GM11168 (cell line): ENCODE results near the gene UNC119B.
"Not testable (repeated sequence)": the region's sequence is repeated elsewhere in the genome, so short reads cannot be mapped to it uniquely, and the experiment has no call there.

Source experiments
- in situ Hi-C: fragments of 300-500 bp; cut with MboI; formaldehyde crosslinking; loops from one replicate; pipeline ENCODE4 v1.12.0; 2022; ENCODE audit warnings: low sequenced_read_pairs; ENCODE audit not compliant: unreplicated experiment

UNC119B gene

DNA sequence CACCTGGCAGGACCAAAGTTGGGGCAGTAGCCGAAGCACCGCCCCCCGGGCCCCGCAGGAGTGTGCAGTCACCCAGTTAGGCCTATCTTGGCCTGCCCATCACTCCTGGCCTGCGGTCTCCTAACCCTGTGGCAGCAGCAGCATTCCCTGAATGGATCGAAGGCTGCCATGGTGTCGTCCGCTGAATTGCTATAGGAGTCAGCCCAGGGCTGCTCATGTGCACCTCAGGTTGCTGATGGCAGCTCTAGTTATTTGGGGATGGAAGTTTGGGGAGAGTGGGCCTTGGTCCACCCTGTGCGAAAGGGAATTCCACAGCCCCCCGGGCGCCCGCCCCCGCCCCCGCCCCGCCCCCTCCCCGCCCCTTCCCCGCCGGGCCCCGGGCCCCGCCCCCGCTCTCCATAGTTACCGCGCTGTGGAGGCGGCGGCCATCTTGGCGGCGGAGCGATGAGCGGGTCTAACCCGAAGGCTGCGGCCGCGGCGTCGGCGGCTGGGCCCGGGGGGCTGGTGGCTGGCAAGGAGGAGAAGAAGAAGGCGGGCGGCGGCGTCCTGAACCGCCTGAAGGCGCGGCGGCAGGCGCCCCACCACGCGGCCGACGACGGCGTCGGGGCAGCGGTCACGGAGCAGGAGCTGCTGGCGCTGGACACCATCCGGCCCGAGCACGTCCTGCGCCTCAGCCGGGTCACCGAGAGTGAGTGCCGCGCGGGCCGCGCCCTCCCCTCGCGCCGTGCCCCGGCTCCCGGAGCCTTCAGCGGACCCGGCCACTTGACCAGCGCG lies at the start of gene UNC119B:
TSS of gene UNC119B (plus strand) at position 428 of the 774 bp plus-strand sequence. CDS start at position 445, 17 bp downstream.
- in situ Hi-C loops = loop anchor here (5.0 kb wide), 1 partner anchor 68 kb away; the partner anchor contains the start of gene CABP1

- in situ Hi-C loops = no loop called here
Observed at GRCh38 chr12:120661432-120661831, 48.8 kb upstream of the UNC119B start.

DNA sequence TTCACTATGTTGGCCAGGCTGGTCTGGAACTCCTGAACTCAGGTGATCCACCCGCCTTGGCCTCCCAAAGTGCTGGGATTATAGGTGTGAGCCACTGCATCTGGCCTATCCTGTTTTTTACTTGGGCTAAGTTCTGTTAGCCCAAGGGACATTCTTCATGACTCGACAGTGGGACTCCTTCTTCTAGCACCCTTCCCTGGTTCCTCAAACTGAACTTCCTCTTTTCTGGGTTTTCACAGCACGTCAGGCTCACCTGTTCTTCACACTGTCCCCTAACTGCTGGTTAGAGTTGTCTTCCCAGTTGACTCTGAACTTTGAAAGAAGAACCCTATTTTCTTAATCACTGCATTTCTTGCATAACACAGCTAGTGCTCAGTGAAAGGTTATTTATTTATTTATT lies 47.4 kb upstream of the UNC119B start:
- in situ Hi-C loops = no loop called here

- in situ Hi-C loops = no loop called here
Observed at GRCh38 chr12:120663741-120664140, 46.5 kb upstream of the UNC119B start.

DNA sequence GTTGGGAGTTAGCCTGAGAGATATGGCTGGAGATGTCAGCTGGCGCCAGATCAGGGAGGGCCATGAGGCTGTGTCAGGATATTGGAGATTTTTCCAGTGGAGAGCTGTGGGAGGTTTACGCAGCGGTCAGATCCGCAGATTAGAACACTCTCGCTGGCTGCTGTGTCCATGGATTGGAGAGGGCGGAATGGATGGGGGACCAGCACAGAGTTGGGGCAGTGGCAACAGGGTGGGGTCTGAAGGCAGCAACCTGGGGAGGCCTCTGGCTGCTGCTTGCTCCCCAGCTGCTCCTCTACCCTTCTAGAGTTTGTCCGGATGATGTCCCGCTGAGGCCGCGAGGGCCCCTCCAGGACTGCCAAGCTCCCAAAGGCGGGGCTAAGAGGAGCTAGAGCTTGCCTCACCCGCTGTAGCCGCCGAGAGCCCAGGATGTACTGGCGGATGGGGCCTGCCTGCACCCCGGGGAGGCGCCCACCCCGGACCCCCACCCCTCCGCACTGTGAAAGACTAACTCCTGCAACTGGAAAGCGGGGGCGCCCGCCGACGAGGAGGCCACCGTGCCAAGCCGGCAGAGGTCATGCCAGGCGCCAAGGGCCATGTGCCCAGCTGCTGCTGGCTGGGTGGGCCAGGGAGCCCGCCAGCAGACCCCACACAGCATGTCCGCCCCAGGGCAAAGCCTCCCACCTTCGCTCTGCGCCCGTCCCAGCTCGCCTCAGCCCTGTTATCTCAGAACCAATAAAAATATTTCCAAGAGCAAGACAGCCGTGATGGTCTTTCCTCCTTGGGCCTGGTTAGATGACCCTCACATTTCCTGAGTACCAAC lies 43.5 kb upstream of the UNC119B start:
- in situ Hi-C loops = no loop called here

DNA sequence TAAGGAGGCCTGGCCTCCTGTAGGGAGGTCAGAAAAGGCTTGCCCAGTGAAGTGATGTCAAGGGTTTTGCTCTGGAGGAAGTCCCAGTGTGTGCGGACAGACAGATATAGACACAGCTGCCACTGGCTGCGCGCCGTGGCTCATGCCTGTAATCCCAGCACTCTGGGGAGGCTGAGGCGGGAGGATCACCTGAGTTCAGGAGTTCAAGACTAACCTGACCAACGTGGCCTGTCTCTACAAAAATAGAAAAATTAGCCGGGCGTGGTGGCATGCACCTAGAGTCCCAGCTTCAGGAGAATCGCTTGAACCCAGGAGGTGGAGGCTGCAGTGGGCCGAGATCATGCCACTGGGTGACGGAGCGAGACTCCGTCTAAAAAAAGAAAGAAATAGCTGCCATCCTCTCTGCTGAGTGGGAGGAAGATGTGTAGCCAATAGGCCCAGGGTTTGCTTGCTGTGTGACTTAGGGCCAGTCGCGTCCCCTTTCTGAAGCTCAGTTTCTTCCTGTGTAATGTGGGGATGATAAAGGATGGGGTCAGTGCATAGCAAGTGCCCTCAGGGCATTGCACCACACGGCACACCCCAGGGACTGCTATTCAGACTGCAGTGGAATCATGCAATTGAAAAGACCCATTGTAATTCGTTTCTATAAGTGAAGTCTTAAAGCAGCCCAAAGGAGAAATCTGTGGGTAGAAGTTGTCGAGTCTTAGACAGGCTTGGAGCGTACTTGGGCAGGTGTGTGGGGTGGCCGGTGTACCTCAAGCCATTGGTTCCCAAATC lies 42.0 kb upstream of the UNC119B start:
- in situ Hi-C loops = no loop called here

DNA sequence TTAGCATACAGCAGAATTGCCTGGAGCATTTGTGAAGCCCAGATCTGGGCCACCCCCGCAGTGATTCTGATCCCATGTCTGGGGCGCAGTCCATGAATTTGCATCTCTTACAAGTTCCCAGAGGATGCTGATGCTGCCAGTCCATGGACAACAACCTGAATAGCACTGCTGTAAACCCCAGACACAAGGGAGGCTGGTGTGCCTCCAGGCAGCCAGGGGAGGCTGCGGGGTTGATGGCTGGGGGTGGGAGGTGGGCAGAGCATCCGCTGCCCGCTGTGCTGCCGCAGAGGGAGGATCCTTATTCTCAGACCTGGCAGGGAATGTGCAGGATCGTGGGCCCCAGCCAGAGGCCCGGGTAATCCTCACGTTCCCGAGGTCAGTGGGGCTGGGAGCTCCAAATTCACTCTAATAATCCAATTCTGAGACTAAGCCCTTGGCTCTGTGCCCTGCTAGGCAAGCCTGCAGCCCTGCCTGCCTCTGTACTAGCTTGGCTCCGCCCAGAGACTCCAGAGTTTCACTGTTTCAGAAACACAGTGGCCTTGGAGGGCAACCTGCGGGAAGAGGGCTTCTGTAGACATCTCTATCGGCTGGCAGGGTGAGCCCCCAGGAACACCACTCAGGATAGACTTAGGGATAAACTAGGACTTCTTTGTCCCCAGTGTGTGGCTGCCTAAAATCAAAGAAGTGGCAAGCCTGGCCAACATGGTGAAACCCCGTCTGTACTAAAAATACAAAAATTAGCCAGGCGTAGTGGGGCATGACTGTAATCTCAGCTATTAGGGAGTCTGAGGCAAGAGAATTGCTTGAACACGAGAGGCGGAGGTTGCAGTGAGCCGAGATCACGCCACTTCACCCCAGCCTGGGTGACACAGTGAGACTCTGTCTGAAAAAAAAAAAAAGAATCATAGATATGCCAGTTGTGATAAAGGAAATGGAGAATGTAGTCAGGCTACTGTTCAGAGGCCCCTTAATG lies 41.1 kb upstream of the UNC119B start:
- in situ Hi-C loops = no loop called here

- in situ Hi-C loops = not testable (repeated sequence)
Observed at GRCh38 chr12:120670237-120670636, 40.0 kb upstream of the UNC119B start.

DNA sequence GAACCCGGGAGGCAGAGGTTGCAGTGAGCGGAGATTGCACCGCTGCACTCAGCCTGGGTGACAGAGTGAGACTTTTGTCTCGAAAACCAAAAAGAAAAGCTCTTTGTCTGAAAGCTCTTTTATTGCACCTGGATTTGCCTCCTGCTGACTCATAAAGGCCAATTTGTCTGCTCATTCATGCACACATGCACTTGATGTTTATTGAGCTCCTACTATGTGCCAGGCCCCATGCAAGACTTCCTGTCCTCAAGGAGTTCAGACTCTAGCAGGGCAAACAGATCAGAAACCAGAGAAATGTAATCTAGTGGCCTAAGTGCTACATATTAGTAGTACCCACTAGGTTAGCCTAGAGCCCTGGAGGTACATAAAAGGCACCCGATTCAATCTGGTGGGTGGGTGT lies 39.6 kb upstream of the UNC119B start:
- in situ Hi-C loops = no loop called here

DNA sequence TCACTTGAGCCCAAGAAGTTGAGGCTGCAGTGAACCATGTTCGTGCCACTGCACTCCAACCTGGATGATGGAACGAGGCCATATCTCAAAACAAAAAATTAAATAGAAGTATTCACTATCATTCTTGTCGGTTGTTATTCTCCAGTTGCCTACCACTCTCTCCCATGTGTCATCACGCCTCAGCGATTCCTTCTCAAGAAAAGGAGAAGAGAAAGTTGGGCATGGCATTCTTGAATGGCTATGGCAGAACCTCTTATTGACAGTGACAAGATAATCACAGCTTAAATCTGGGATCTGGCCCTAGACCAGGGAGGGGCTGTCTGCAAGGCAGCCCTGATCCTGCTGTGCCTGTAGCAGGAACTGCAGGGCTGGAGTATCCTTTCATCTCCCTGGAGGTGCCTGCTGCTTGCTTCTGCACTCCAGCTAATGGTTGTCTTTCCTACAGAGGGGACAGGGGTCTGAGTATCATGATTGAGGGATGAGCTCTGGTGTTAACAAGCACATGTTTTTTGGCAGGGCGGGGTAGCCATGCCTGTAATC lies 36.1 kb upstream of the UNC119B start:
- in situ Hi-C loops = no loop called here

DNA sequence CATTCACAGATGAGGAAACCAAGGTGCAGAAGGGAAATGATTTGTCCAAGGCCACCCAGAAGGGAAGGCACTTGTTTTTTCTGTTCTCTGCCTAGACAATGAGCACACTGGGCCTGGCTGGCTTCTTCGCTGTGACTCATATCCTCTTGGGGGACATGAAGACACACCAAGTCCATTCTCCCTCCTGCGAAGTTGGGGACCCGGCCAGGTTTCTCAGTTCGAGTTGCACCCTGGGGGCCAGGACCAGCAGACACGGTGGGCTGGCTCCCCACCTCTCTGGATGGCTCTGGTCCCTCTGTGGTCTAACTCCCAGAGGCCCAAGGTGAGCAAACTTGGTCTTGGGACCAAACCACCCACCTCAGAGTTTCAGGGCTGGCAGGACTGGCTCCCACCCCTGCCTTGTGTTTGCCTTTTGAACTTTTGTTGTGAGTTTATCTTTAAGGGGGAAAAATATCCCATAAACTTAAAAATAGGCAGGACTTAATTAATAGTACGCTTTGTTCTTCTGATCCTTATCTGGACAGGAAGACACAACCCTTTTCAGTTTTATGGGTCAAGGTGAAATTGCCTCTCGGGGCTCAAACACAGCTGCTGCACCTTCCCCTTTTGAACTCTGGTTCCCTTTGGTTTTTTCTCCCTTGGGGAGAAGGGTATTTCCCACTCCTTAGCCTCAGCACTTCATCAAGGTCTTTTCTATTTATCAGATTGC lies 32.3 kb upstream of the UNC119B start:
- in situ Hi-C loops = no loop called here

DNA sequence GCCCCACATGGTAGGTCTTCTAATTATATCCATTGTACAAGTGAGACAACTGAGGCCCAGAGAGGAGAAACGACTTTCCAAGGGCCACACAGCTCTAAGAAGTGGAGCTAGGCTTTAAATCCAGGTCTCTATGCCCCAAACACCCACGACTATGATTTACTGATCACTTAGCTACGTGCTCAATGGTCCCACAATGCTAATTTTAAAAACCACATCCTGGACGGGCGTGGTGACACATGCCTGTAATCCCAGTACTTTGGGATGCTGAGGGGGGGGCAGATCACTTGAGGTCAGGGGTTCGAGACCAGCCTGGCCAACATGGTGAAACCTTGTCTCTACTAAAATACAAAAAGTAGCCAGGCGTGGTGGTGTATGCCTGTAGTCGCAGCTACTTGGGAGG lies 31.7 kb upstream of the UNC119B start:
- in situ Hi-C loops = no loop called here

DNA sequence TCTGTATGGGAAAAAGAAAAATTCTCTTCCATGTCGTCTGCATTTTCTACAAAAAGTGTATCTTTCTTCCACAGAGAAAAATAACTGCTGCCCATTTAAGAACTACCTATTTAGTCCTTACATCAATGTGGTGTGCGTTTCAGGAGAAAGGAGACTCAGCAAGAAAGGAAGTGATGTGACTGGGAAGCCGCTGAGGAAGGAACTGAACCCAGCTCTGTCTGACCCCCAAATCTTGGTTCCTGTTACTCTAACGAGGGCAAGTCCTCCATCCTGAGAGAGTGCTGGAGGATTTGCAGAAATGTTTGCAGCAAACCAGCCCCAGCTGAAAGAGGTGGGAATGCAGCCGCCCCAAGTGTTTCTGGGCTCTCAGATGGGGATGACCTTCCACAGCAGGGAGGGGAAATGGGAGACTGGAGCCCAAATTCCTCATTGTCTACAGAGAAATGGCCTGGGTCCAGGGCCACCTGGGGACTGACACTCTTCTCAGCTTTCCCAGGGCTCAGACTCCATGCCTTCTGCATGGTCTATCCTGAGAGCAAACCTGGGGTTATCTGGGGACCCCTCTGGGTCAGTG lies 30.0 kb upstream of the UNC119B start:
- in situ Hi-C loops = no loop called here

GRCh38 chr12:120684523-120684932 lies 25.7 kb upstream of the UNC119B start:
- in situ Hi-C loops = no loop called here

GRCh38 chr12:120685522-120685921 lies 24.7 kb upstream of the UNC119B start:
- in situ Hi-C loops = no loop called here

DNA sequence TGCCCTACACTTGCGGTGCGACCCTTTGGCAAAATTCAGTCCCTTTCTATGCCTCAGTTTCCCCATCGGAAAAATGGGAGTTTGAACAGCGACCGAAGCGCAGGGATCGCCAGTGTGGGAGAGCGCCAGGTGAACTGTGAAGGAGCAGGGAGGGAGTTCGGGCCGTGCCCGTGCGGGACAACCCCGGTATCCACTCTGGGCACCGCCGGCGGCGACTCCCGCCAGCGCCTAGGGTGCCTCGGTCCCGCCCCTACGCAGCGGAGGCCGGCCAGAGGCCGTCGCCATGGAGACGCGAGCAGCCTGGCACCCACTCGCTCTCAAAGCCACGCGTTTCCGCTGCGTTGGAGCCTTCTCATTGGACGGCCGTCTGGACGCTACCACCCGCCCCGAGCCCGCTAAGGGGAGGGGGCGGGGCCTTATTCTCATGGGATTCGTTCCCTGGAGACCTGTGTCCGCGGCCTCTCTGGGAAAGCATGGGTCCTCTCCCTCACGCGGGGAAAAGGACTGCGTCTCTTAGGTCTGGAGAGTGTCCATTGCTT lies 24.0 kb upstream of the UNC119B start:
- in situ Hi-C loops = no loop called here

- in situ Hi-C loops = no loop called here
Observed at GRCh38 chr12:120686690-120687577, 23.3 kb upstream of the UNC119B start, which contains the start of gene MLEC. Gene MLEC, plus strand, starts transcription at chr12:120687149. Its CDS starts 148 bp downstream, at chr12:120687297.
